Skin epidermis (tissue), 12 donors: ENCODE measurements around the gene SLC22A3.

ENCODE experiments used
- H3K27ac ChIP-seq, 21 experiments: fragments of 200-600 bp; sonication (generic) in 11 of 21; one replicate each; pipeline ENCODE4 v1.5.0; 2020; ENCODE audit warnings: mild to moderate bottlenecking in 3 of 21, inconsistent platforms in 2 of 21, moderate library complexity in 2 of 21
- H3K4me3 ChIP-seq, 7 experiments: fragments of 200-600 bp; sonication (generic) in 2 of 7; one replicate each; pipeline ENCODE4 v1.5.0; 2020; ENCODE audit warnings: inconsistent platforms in 2 of 7, mild to moderate bottlenecking in 2 of 7, moderate library complexity in 1 of 7

SLC22A3 gene

GRCh38 chr6:160333101-160333500 is 15.1 kb upstream of the SLC22A3 start:
- Histone ChIP-seq H3K4me3 (no peak overlapping the region), H3K27ac (no peak overlapping the region)

- H3K4me3 ChIP-seq, result no peak overlapping the region
- H3K27ac ChIP-seq, result no peak overlapping the region
Measured at GRCh38 chr6:160333841-160334240, 14.3 kb upstream of the SLC22A3 start.

GRCh38 chr6:160336200-160336599 is 12.0 kb upstream of the SLC22A3 start:
- no peak overlapping the region for H3K27ac ChIP-seq
- H3K4me3 ChIP-seq, result no peak overlapping the region

- no peak overlapping the region for H3K4me3 ChIP-seq
- no peak overlapping the region for H3K27ac ChIP-seq
Measured at GRCh38 chr6:160337301-160337700, 10.9 kb upstream of the SLC22A3 start.

- no peak overlapping the region for H3K4me3 ChIP-seq
- no peak overlapping the region for H3K27ac ChIP-seq
Measured at GRCh38 chr6:160337991-160338390, 10.2 kb upstream of the SLC22A3 start.

GRCh38 chr6:160343144-160343543 is 5.0 kb upstream of the SLC22A3 start:
- H3K27ac ChIP-seq, result no peak overlapping the region
- no peak overlapping the region for H3K4me3 ChIP-seq

GRCh38 chr6:160344271-160344670 is 3.9 kb upstream of the SLC22A3 start:
- no peak overlapping the region for H3K27ac ChIP-seq
- H3K4me3 ChIP-seq, result no peak overlapping the region

- Histone ChIP-seq H3K27ac (peak overlapping the region in 12 of 21 experiments; percentile 15 to 81 (median 66)), H3K4me3 (peak overlapping the region in 6 of 7 experiments; percentile 34 to 65 (median 50))
Measured at GRCh38 chr6:160347259-160348222, 637 bp upstream of the SLC22A3 start.

GRCh38 chr6:160349020-160349441 is 853 bp downstream of the SLC22A3 start:
- peak overlapping the region; percentile 15 to 81 (median 68) for H3K27ac ChIP-seq
- H3K4me3 ChIP-seq, result peak overlapping the region; percentile 34 to 65 (median 49)

GRCh38 chr6:160349814-160350350 is 1.7 kb downstream of the SLC22A3 start:
- peak overlapping the region in 4 of 7 experiments; percentile 49 to 65 (median 52) for H3K4me3 ChIP-seq
- H3K27ac ChIP-seq, result peak overlapping the region in 1 of 21 experiments; percentile 8

- Histone ChIP-seq H3K27ac (no peak overlapping the region), H3K4me3 (no peak overlapping the region)
Measured at GRCh38 chr6:160353950-160354496, 5.8 kb downstream of the SLC22A3 start.

GRCh38 chr6:160355001-160355400 is 6.8 kb downstream of the SLC22A3 start:
- H3K4me3 ChIP-seq, result no peak overlapping the region
- H3K27ac ChIP-seq, result peak overlapping the region in 3 of 21 experiments; percentile 17 to 29 (median 19)

- Histone ChIP-seq H3K4me3 (no peak overlapping the region), H3K27ac (no peak overlapping the region)
Measured at GRCh38 chr6:160356074-160356744, 8.0 kb downstream of the SLC22A3 start.

GRCh38 chr6:160357088-160357487 is 8.9 kb downstream of the SLC22A3 start:
- H3K27ac ChIP-seq, result no peak overlapping the region

GRCh38 chr6:160358225-160359119 is 10.3 kb downstream of the SLC22A3 start:
- Histone ChIP-seq H3K27ac (no peak overlapping the region), H3K4me3 (no peak overlapping the region)

More at GRCh38 chr6:160357088-160357487, 8.9 kb downstream of the SLC22A3 start:
- no peak overlapping the region for H3K4me3 ChIP-seq

- H3K4me3 ChIP-seq, result no peak overlapping the region
- no peak overlapping the region for H3K27ac ChIP-seq
Measured at GRCh38 chr6:160360955-160361354, 12.8 kb downstream of the SLC22A3 start.

GRCh38 chr6:160362556-160362955 is 14.4 kb downstream of the SLC22A3 start:
- no peak overlapping the region for H3K27ac ChIP-seq
- H3K4me3 ChIP-seq, result no peak overlapping the region

- Histone ChIP-seq H3K4me3 (no peak overlapping the region), H3K27ac (no peak overlapping the region)
Measured at GRCh38 chr6:160363016-160363996, 15.1 kb downstream of the SLC22A3 start.
